Measurements from ENCODE around the gene SPATA46. TPM values are rescaled to one million over a fixed set of nuclear protein-coding genes. Genes with fewer than 3 reads are reported as not detected.

SPATA46 gene
- total and polyA plus RNA-seq, 2 of the 8 experiments (the other 6 are each of a cell fraction or from before 2014, with no cell fraction given): not detected

- Histone ChIP-seq H3K23ac (ENCODE audit: insufficient read length) (no peak overlapping the region), H4K20me1 (replicated peaks in 1 of 2; ENCODE audit: control insufficient read depth in 1 of 2, insufficient read depth in 2 of 2, low read length in 2 of 2) (no peaks in the 10 kb centered on the region), H3K9me3 (ENCODE audit: insufficient read depth in 2 of 2, low read depth in 1 of 2, low read length in 1 of 2) (no peaks in the 10 kb centered on the region; a peak in 1 of 4 replicates), H3K79me1 (ENCODE audit: low read depth, low read length) (no peaks in the 10 kb centered on the region), H4K8ac (ENCODE audit: extremely low read depth, insufficient read depth, low read length) (no peak overlapping the region), H2BK120ac (replicated peaks; ENCODE audit: low read depth, low read length) (no peak overlapping the region), H3K18ac (ENCODE audit: extremely low read depth, low read length) (no peak overlapping the region), H2AFZ (ENCODE audit: low read length) (no peak overlapping the region), H4K5ac (ENCODE audit: insufficient read length, low read depth, low read length) (no peak overlapping the region), H4K91ac (replicated peaks; ENCODE audit: insufficient read length, low read length) (no peak overlapping the region), H3K9ac (replicated peaks in 1 of 4; ENCODE audit: extremely low read depth in 1 of 4, low read depth in 3 of 4, low read length in 3 of 4) (no peak overlapping the region), H2BK15ac (ENCODE audit: low read length) (no peak overlapping the region), H3K14ac (ENCODE audit: insufficient read length) (no peak overlapping the region), H3K4me1 (replicated peaks in 1 of 4; ENCODE audit: control insufficient read depth in 3 of 4, insufficient read depth in 4 of 4, low read length in 3 of 4) (no peaks in the 10 kb centered on the region), H2BK20ac (ENCODE audit: low read length) (no peak overlapping the region), H2BK5ac (ENCODE audit: low read depth, low read length) (no peak overlapping the region), H3K36me3 (ENCODE audit: control insufficient read depth in 2 of 4, insufficient read depth in 4 of 4, low read length in 3 of 4) (no peaks in the 10 kb centered on the region), H2BK12ac (ENCODE audit: low read depth, low read length) (no peak overlapping the region), H3K4me3 (ENCODE audit: extremely low read depth in 1 of 4, insufficient read depth in 2 of 4, low read depth in 3 of 4, low read length in 4 of 4) (no peak overlapping the region), H3K27ac (ENCODE audit: low read depth, low read length) (no peak overlapping the region), H3K4me2 (ENCODE audit: insufficient read depth in 1 of 2, low read depth in 2 of 2, low read length in 2 of 2) (no peak overlapping the region), H3K23me2 (ENCODE audit: low read depth, low read length) (no peaks in the 10 kb centered on the region), H3K56ac (replicated peaks; ENCODE audit: insufficient read length, low read depth, low read length) (no peak overlapping the region), H2AK5ac (ENCODE audit: low read depth, low read length) (no peak overlapping the region), H3K4ac (replicated peaks; ENCODE audit: insufficient read length, low read depth, low read length) (no peak overlapping the region), H3K79me2 (ENCODE audit: control insufficient read depth in 1 of 2, insufficient read depth in 2 of 2, low read length in 2 of 2) (no peaks in the 10 kb centered on the region), H3K27me3 (replicated peaks in 1 of 4; ENCODE audit: control insufficient read depth in 3 of 4, extremely low read depth in 1 of 4, insufficient read depth in 3 of 4, low read length in 3 of 4) (no peaks in the 10 kb centered on the region)
- ChIA-PET CTCF (ENCODE audit: partially characterized antibody) (interaction anchor here (1.0 to 1.3 kb wide), 2 partner anchors 13 to 26 kb away, joined by 3 to 4 read pairs; no protein-coding TSS in a partner anchor), POLR2A (ENCODE audit: partially characterized antibody) (no interaction called here)
- 94% methylated on average over 3 of the region's 3 CpGs; no CpG with 5 or more reads in 1 of the 2 experiments for WGBS, 2 experiments (ENCODE audit: extremely low coverage in 1 of 2, insufficient coverage in 1 of 2, insufficient read length in 1 of 2, insufficient replicate concordance in 2 of 2, low coverage in 1 of 2, low lambda C conversion rate in 2 of 2, missing lambda C conversion rate in 1 of 2)
- FAIRE-seq (no peak), DNase-seq (ENCODE audit: low read depth in 1 of 2, low spot score in 2 of 2) (no peak)
- no peak for TF ChIP-seq JUN (IDR thresholded peaks at IDR 0.05; ENCODE audit: low read depth, low read length)
- TF ChIP-seq ZNF274 (IDR thresholded peaks at IDR 0.05; ENCODE audit: borderline replicate concordance, extremely low read depth, low read length): no peak
These were observed 43.5 kb upstream of the SPATA46 start for GRCh38 chr1:162420120-162420519.
